ENCODE measurements around the gene PTDSS2. TPM values are rescaled to one million over a fixed set of nuclear protein-coding genes. Genes with fewer than 3 reads are reported as not detected.

PTDSS2 gene
- total RNA-seq, 1 experiment from 2014 or later: 37.6 TPM

GRCh38 chr11:429391-429790 is 20.7 kb upstream of the PTDSS2 start:
- no TSS peak for BruUV-seq (replicated peaks)
- Histone ChIP-seq H3K4me3 (ENCODE audit: low read depth, low read length, poor library complexity, severe bottlenecking) (no peak overlapping the region), H3K9me3 (ENCODE audit: low read depth, low read length, poor library complexity, severe bottlenecking) (no peaks in the 10 kb centered on the region), H3K4me1 (ENCODE audit: insufficient read depth, low read length, poor library complexity, severe bottlenecking) (no peaks in the 10 kb centered on the region), H3K27me3 (replicated peaks; ENCODE audit: insufficient read depth, low read depth, low read length, poor library complexity) (peaks cover 9% of the 10 kb centered on the region), H3K36me3 (ENCODE audit: insufficient read depth, low read length, poor library complexity, severe bottlenecking) (no peaks in the 10 kb centered on the region), H3K27ac (ENCODE audit: low read depth, low read length, poor library complexity, severe bottlenecking) (no peak overlapping the region)
- intact Hi-C loops (cut with micrococcal nuclease; ENCODE audit: unreplicated experiment): no loop called here
- DNase-seq (ENCODE audit: low spot score): no peak
- ChIA-PET CTCF (no interaction called here), POLR2A (ENCODE audit: low non-redundant PET) (no interaction called here)
- TF ChIP-seq CTCF (conservative IDR thresholded peaks at IDR 0.05; ENCODE audit: low read depth, low read length): no peak
- TF ChIP-seq EZH2 (IDR thresholded peaks at IDR 0.05; ENCODE audit: borderline replicate concordance, low read depth, low read length, poor library complexity, severe bottlenecking): no peak

GRCh38 chr11:429931-430456 is 20.1 kb upstream of the PTDSS2 start:
- Histone ChIP-seq H3K4me3 (ENCODE audit: low read depth, low read length, poor library complexity, severe bottlenecking) (no peak overlapping the region), H3K9me3 (ENCODE audit: low read depth, low read length, poor library complexity, severe bottlenecking) (no peaks in the 10 kb centered on the region), H3K36me3 (ENCODE audit: insufficient read depth, low read length, poor library complexity, severe bottlenecking) (no peaks in the 10 kb centered on the region), H3K4me1 (ENCODE audit: insufficient read depth, low read length, poor library complexity, severe bottlenecking) (no peaks in the 10 kb centered on the region), H3K27ac (ENCODE audit: low read depth, low read length, poor library complexity, severe bottlenecking) (no peak overlapping the region), H3K27me3 (replicated peaks; ENCODE audit: insufficient read depth, low read depth, low read length, poor library complexity) (peaks cover 5% of the 10 kb centered on the region)
- TF ChIP-seq CTCF (conservative IDR thresholded peaks at IDR 0.05; ENCODE audit: low read depth, low read length) (no peak), EZH2 (IDR thresholded peaks at IDR 0.05; ENCODE audit: borderline replicate concordance, low read depth, low read length, poor library complexity, severe bottlenecking) (no peak)
- no peak for DNase-seq (ENCODE audit: low spot score)
- POLR2A ChIA-PET (ENCODE audit: low non-redundant PET): no interaction called here
- intact Hi-C loops (cut with micrococcal nuclease; ENCODE audit: unreplicated experiment): no loop called here
- BruUV-seq (replicated peaks): no TSS peak
- CTCF ChIA-PET: no interaction called here

GRCh38 chr11:431921-432320 is 18.2 kb upstream of the PTDSS2 start:
- ChIA-PET CTCF (no interaction called here), POLR2A (ENCODE audit: low non-redundant PET) (no interaction called here)
- BruUV-seq (replicated peaks): no TSS peak
- Histone ChIP-seq H3K4me3 (ENCODE audit: low read depth, low read length, poor library complexity, severe bottlenecking) (no peak overlapping the region), H3K36me3 (ENCODE audit: insufficient read depth, low read length, poor library complexity, severe bottlenecking) (no peaks in the 10 kb centered on the region), H3K27ac (ENCODE audit: low read depth, low read length, poor library complexity, severe bottlenecking) (no peak overlapping the region), H3K27me3 (replicated peaks; ENCODE audit: insufficient read depth, low read depth, low read length, poor library complexity) (no peaks in the 10 kb centered on the region), H3K9me3 (ENCODE audit: low read depth, low read length, poor library complexity, severe bottlenecking) (no peaks in the 10 kb centered on the region), H3K4me1 (ENCODE audit: insufficient read depth, low read length, poor library complexity, severe bottlenecking) (no peaks in the 10 kb centered on the region)
- DNase-seq (ENCODE audit: low spot score): no peak
- TF ChIP-seq EZH2 (IDR thresholded peaks at IDR 0.05; ENCODE audit: borderline replicate concordance, low read depth, low read length, poor library complexity, severe bottlenecking): no peak
- no peak for TF ChIP-seq CTCF (conservative IDR thresholded peaks at IDR 0.05; ENCODE audit: low read depth, low read length)
- intact Hi-C loops (cut with micrococcal nuclease; ENCODE audit: unreplicated experiment): no loop called here

Data from A673 (cell line).